ENCODE results near the gene WSCD1. TPM values are rescaled to one million over a fixed set of nuclear protein-coding genes. Genes with fewer than 3 reads are reported as not detected.

WSCD1 gene
- total RNA-seq, 1 donor from 2014 or later: 0.62 TPM

DNA sequence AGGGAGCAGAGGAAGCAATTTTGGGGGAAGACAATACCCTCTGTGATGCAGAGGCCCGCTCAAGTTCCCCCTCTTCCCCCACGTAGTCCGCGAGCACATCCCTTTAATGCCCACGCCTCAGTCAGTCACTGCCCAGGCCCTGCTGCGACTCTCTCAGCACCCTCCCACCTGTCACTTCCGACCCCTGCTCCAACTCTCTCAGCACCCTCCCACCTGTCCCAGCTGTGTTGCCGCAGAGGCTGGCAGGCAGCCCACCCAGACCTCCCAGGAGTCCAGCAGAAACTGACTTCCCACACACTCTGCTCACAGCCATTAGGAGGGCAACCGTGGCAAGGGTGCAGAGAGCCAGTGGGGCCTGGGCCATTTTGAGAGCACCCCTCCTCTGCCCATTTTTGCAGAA is 92.7 kb downstream of the WSCD1 start:
- no peak for DNase-seq (ENCODE audit: low spot score)
- Mint-ChIP-seq H3K27me3 (ENCODE audit: low read depth) (no peaks in the 10 kb centered on the region), H3K36me3 (ENCODE audit: low read depth) (no peaks in the 10 kb centered on the region), H3K9me3 (no peaks in the 10 kb centered on the region), H3K4me3 (ENCODE audit: low read depth) (no peak overlapping the region), H3K4me1 (ENCODE audit: low read depth) (no peaks in the 10 kb centered on the region), H3K27ac (no peak overlapping the region)
- intact Hi-C loops (cut with micrococcal nuclease): no loop called here

DNA sequence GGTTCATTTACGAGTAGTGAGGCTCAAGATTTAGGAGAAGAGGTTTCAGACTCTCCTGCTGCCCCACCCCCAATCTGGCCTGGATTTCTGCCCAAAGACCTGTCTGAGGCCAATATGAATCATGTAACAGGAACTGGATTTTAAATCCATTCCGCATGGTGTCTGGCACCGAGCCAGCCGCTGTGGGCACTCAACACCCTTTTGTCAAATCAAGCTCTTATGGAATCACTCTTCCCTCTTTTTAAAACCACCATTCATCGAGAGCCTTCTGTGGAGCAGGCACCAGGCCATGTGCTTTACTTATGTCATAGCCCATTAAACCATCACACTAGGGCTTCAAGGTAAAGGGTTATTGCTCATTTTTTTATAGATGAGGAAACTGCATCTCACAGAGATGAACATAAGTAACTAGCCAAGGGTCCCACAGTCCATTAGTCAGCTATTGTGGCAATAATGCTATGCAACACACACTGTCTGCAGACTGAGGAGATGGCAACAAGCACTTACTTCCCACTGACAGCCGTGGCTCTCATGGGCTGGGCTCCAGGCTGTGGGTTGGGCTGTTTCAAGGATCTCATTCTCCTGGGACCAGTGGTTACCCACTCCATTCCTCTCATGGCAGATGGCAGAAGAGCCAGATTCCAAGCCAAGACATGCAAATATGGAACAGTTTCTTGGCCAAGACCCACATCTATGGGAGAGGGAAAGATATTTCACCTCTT is 93.6 kb downstream of the WSCD1 start:
- H3K4me1 Mint-ChIP-seq (ENCODE audit: low read depth): no peaks in the 10 kb centered on the region
- H3K4me3 Mint-ChIP-seq (ENCODE audit: low read depth): no peak overlapping the region
- no peak overlapping the region for H3K27ac Mint-ChIP-seq
- H3K27me3 Mint-ChIP-seq (ENCODE audit: low read depth): no peaks in the 10 kb centered on the region
- no peaks in the 10 kb centered on the region for H3K9me3 Mint-ChIP-seq
- intact Hi-C loops (cut with micrococcal nuclease): no loop called here
- no peaks in the 10 kb centered on the region for H3K36me3 Mint-ChIP-seq (ENCODE audit: low read depth)
- no peak for DNase-seq (ENCODE audit: low spot score)

DNA sequence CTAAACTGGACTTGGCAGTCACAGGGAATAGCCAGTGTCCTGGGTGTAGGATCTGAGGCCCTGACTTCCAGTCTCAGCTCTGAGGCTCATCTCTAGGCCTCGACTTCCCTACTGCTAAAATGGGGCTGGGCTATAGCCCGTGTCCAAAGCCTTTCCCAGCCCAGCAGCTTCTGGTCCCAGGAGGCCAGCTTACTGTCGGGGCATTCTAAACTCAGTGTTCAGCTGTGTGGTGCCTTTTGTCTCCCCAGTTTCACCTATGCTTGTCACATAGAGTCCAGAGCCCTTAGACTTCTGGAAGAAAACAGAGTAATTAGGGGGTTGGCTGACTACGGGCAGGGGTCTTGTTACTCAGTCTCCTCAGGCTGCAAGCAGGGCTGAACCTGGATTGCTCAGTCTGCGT is 94.8 kb downstream of the WSCD1 start:
- H3K27ac Mint-ChIP-seq: no peak overlapping the region
- H3K9me3 Mint-ChIP-seq: no peaks in the 10 kb centered on the region
- DNase-seq (ENCODE audit: low spot score): no peak
- H3K27me3 Mint-ChIP-seq (ENCODE audit: low read depth): no peaks in the 10 kb centered on the region
- intact Hi-C loops (cut with micrococcal nuclease): no loop called here
- no peaks in the 10 kb centered on the region for H3K36me3 Mint-ChIP-seq (ENCODE audit: low read depth)
- no peaks in the 10 kb centered on the region for H3K4me1 Mint-ChIP-seq (ENCODE audit: low read depth)
- H3K4me3 Mint-ChIP-seq (ENCODE audit: low read depth): no peak overlapping the region

DNA sequence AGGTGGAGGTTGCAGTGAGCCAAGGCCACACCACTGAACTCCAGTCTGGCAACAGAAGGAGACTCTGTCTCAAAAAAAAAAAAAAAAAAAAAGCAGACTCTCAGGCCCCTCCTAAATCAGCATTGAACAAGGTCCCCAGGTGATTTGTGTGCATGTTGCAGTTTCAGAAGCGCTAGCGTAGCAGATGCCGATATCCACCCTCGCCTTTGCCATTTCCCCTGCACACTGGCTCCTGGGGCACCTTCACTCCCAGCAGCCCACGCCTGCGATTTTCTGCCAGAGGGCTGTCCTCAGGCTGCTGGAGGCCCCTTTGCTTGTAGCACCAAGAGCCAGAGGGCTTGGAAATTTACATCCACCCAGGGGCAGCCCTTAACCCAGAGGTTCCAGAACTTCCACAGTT is 95.6 kb downstream of the WSCD1 start:
- Mint-ChIP-seq H3K36me3 (ENCODE audit: low read depth) (no peaks in the 10 kb centered on the region), H3K27me3 (ENCODE audit: low read depth) (no peaks in the 10 kb centered on the region), H3K27ac (no peak overlapping the region), H3K9me3 (no peaks in the 10 kb centered on the region), H3K4me3 (ENCODE audit: low read depth) (no peak overlapping the region), H3K4me1 (ENCODE audit: low read depth) (no peaks in the 10 kb centered on the region)
- intact Hi-C loops (cut with micrococcal nuclease): no loop called here
- DNase-seq (ENCODE audit: low spot score): no peak

DNA sequence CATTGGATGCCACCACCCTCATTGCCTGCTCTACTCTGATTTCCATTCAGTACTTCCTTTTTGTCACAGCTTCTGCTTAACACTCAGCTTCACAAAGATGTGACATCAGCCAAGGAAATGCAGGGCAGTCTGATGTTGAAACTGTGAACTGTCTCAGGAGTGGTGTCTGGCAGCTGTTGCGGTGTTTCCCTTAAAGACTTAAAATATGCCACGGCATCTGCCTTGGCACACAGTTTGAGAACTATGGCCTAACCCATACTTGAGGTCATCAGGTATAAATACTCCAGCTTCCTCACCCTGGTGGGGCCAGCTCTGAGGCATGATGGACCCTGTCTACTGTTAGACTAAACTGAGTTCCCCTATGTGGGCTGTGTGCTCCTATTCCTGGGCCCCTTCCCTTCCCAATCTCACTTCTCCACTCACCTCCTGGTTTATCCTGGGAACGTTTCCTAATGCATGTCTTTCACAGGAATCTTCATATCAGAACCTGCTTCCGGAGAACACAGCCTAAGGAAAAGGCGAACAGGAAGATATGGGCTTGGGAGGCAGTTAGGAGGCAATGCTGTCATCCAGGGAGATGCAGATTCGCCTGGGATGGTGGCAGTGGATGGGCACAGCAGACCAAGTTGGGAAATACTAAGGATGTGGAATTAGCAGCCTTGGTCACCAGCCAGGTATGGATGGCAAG is 96.5 kb downstream of the WSCD1 start:
- intact Hi-C loops (cut with micrococcal nuclease): no loop called here
- no peaks in the 10 kb centered on the region for H3K36me3 Mint-ChIP-seq (ENCODE audit: low read depth)
- no peaks in the 10 kb centered on the region for H3K9me3 Mint-ChIP-seq
- H3K4me3 Mint-ChIP-seq (ENCODE audit: low read depth): no peak overlapping the region
- H3K27ac Mint-ChIP-seq: no peak overlapping the region
- peaks cover 2% of the 10 kb centered on the region for H3K27me3 Mint-ChIP-seq (ENCODE audit: low read depth)
- no peak for DNase-seq (ENCODE audit: low spot score)
- H3K4me1 Mint-ChIP-seq (ENCODE audit: low read depth): no peaks in the 10 kb centered on the region

DNA sequence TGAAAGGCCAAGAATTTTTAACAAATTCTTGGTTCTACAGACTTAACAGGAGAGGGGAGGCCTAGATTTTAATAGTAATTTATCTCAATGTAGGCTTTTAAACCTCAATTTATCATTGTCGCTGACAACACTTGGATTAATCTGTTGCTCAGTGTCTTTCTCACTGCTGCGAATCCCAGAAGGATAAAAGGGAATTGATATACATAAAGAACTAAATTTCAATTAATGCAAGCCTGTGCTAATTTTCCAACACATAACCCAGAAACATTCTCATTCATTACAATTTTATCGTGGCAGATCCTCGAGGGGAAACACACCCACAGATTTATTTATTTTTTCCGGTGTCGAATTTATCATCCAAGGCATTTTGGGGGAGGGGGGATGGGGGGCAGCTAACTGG is 98.1 kb downstream of the WSCD1 start:
- H3K9me3 Mint-ChIP-seq: no peaks in the 10 kb centered on the region
- H3K27me3 Mint-ChIP-seq (ENCODE audit: low read depth): peaks cover 2% of the 10 kb centered on the region
- no peaks in the 10 kb centered on the region for H3K36me3 Mint-ChIP-seq (ENCODE audit: low read depth)
- no peaks in the 10 kb centered on the region for H3K4me1 Mint-ChIP-seq (ENCODE audit: low read depth)
- no peak overlapping the region for H3K27ac Mint-ChIP-seq
- H3K4me3 Mint-ChIP-seq (ENCODE audit: low read depth): no peak overlapping the region
- intact Hi-C loops (cut with micrococcal nuclease): no loop called here
- DNase-seq (ENCODE audit: low spot score): no peak

DNA sequence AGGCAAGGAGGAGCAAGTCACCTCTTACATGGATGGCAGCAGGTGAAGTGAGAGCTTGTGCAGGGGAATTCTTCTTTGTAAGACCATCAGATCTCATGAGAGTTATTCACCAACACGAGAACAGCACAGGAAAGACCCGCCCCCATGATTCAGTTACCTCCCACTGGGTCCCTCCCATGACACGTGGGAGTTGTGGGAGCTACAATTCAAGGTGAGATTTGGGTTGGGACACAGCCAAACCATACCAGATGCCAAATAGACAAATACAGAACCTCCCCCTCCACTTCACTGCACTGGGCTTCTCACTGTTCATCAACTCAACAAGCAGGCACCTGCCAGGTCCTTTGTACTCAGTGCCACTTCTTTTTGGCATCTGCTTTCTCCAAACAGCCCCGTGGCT is 100.2 kb downstream of the WSCD1 start:
- H3K9me3 Mint-ChIP-seq: no peaks in the 10 kb centered on the region
- H3K27me3 Mint-ChIP-seq (ENCODE audit: low read depth): peaks cover 2% of the 10 kb centered on the region
- intact Hi-C loops (cut with micrococcal nuclease): no loop called here
- no peak overlapping the region for H3K4me3 Mint-ChIP-seq (ENCODE audit: low read depth)
- no peaks in the 10 kb centered on the region for H3K4me1 Mint-ChIP-seq (ENCODE audit: low read depth)
- H3K27ac Mint-ChIP-seq: no peak overlapping the region
- no peak for DNase-seq (ENCODE audit: low spot score)
- H3K36me3 Mint-ChIP-seq (ENCODE audit: low read depth): no peaks in the 10 kb centered on the region

DNA sequence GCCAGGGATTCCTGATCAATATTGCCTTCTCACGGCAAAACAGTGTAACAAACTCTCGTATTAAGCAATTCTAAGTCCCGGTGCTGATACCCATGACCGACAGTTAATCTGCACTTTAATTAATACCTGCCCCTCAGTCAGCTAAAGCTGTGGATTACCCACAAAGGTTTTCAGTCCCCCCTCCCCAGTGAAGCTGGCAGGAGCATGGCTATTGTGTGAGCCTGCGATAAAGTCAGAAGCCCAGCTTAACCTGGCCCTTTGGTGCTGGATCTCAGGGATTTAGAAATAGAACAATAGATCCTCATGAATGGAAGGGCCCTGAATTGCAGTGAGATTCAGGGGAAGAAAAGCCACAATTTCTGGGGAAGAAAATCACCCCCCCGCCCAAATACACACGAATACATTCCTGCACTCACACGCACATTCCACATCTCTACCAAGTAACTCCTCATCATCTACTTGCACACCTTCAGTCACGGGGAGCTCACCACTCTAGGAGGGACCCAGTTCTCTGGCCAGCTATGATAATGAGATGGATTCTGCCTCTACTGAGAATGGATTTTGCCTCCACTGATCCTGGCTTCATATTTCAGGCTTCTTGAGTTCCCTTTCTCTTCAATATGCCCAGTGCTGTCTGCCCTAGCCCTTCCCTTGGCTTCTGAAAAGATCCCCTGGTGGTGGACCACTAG is 102.6 kb downstream of the WSCD1 start:
- intact Hi-C loops (cut with micrococcal nuclease): no loop called here
- Mint-ChIP-seq H3K4me1 (ENCODE audit: low read depth) (no peaks in the 10 kb centered on the region), H3K36me3 (ENCODE audit: low read depth) (no peaks in the 10 kb centered on the region), H3K27me3 (ENCODE audit: low read depth) (peaks cover 2% of the 10 kb centered on the region), H3K9me3 (no peaks in the 10 kb centered on the region), H3K27ac (no peak overlapping the region), H3K4me3 (ENCODE audit: low read depth) (no peak overlapping the region)
- DNase-seq (ENCODE audit: low spot score): no peak

DNA sequence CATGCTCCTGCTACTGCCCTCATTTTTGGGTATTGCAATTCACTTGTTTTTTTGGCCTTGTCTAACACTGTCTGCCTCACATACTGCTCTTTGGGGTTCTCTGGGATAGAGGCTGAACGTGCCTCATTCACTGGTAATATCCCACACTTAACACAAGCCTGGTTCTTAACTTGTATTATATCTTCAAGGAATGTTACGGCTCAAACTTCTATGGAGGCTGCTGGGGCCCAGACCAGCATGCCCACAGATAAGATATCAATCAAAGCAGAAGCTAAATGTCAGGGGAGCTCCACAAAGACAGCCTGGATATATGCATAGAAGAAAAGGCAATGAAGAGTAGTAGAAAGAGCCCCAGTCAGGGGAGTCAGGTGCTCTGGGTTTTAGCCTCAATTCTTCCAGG is 103.5 kb downstream of the WSCD1 start:
- Mint-ChIP-seq H3K9me3 (no peaks in the 10 kb centered on the region), H3K27ac (no peak overlapping the region), H3K36me3 (ENCODE audit: low read depth) (no peaks in the 10 kb centered on the region), H3K4me1 (ENCODE audit: low read depth) (no peaks in the 10 kb centered on the region), H3K27me3 (ENCODE audit: low read depth) (peaks cover 2% of the 10 kb centered on the region), H3K4me3 (ENCODE audit: low read depth) (no peak overlapping the region)
- DNase-seq (ENCODE audit: low spot score): no peak
- intact Hi-C loops (cut with micrococcal nuclease): no loop called here
